ENCODE measurements around the gene PRDM16. TPM values are rescaled to one million over a fixed set of nuclear protein-coding genes. Genes with fewer than 3 reads are reported as not detected.

PRDM16 gene
- total RNA-seq, 1 donor from 2014 or later: 1.5 TPM

DNA sequence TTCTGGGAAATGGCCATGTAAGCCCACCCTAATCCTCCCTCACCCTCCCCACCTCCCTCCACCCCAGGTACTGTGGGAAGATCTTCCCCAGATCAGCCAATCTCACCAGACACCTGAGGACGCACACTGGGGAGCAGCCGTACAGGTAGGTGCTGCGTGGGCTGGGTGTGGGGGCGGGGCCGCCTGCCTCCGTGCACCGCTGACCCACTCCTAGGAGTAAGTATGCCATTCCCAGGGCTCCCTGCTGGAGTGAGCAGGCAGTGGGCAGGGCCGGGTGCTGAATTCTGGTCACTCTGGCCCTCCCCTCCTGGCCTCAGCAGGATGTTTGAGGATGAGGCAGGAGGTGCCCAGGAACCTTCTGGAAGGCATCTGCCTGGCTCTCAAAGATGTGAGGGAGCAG lies 349.6 kb downstream of the PRDM16 start:
- DNase-seq: no peak

DNA sequence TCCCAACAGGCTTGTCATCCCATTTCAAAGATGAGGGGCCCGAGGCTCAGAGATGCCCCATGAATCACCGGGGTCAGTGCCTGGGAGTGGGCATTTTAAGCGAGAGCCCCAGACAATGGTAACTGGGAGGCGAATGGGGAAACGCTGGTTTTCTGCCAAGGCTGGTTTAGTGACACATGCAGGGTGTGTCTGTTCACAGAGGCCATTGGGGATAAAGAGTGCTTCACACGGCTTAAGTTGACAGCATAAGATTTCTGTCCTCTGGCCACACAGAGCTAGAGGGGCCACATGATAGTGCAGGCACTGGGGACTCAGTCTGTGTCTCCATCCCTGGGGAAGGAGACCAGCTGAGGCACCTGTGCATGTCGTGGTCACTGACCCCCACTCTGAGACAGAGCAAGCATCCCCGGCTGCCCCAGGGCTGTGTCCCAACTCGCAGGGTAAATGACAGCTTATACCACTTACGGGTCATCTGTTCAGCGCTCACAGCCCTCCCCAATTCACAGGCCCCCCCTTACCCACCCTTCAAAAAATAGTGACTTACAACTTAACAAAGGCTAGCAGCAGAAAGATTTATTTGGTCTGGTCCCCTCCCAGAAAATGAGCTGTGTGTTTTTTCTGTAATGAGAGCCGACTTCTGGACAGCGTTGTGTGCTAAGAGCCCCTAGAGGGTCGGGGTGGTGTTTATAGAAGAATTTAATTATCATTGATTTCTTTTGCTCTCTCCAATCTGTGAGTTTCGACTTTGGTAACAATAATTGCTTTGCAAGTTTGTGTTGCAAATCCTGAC lies 350.6 kb downstream of the PRDM16 start:
- no peak for DNase-seq

DNA sequence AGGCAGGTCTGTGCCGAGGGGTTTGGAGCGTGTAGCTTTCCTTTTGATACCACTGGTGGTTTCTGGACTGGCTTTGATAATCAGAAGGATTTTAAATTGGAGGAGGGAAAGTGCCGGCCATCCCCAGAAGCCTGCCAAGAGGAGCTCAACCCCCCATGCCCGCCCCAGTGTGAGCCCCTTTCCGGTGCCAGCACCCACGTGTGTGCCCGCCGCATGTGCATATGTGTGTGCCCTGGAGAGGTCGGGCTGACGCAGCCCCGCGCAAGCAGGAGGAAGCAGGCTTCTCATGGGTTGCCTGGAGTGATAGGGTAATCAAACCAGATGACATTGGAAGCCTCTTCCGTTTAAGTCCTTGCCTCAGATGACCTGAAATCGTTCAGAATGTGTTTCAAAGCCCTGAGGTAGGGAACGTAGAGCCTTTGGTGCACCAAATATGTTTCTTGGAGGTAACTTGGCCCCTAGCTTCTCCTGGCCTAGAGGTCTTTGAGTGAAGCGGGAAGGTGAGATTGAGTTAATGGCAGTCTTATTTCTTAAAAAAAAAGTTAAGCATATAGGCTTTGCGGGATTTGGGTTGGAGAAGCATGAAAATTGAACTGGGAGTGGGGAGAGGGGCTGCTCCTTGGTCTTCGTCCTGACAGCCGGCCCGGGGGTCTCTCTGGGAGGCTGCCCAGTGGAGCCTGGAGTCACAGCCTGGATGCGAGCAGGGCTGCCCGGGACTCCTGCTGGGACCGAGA lies 351.4 kb downstream of the PRDM16 start:
- no peak for DNase-seq

DNA sequence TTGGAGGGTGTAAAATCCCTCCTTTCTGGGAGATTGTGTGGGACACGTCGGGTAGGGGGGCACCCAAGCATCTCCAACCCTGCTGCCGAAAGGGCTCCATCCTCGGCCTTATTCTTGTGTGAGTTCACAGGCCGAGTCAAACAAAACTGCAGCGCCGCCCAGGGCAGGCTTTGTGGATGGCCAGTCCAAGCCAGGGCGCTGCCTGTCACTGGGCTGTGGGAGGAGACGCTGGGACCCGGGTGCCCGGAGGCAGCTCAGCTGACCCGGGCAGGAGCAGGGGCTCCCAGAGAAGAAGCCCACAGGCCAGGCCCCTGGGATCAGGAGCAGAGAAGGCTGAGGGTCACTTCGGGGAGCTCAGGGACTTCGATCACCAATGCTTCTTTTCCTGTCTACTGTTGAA lies 353.6 kb downstream of the PRDM16 start:
- no peak for DNase-seq

DNA sequence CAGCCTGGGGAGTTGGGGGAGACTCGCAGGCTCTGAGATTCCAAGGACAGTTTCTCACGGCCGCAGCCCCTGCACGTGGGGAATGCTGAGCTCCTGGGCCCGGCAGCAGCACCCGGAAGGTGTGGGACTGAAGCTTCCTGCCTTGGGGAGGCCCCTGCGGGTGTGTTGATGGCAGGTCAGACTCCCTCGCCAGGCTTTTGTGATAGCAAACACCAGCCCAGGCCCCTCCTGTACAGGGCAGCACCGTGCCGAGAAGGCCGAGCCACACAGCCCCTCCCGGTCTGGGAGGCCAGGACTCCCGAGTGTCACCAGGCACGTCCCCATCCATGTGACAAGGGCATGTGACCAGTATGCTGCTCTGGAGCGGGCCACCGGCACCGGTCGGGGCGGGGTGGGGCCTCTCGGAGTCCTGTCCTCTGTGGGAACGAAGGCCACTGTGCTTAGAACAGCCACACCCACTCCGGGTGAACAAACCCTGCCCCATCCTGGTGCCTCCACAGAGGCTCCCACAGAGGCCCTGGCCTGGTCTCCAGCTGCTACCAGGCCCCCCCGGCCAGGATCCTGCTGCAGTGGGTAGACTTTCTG lies 354.3 kb downstream of the PRDM16 start:
- DNase-seq: no peak

DNA sequence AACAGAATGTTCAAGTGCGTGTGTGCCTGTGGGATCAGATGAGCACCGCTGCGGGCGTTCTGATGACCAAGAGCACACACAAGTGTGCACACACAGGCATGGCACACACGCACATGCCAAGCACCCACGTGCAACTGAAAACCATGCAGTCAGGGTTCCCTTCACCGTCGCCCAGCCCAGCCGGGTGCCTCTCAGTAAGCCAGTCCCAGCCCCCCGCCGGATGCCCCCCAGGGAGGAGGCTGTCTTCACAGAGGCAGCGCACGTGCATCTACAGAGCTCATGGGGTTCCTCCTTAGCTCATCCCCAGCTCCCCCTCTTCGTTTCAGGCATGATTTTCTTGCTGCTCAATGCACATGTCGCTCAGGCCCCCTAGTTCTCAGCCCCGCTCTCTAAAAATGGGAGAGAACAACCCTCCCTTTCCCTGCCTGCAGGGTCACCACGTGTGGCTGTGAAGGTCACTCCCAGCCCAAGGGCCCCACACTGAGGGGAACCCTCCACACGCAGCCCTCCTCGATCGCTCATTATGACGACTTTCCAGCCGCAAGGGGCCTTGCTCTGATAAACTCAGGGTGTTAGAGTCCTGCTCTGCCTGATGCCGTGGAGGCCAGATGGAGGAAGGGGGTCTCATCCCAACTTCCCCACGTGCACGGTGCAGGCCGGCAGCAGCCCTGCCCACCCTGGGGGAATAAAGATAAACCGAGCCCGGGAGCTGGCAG lies 355.1 kb downstream of the PRDM16 start:
- DNase-seq: no peak

DNA sequence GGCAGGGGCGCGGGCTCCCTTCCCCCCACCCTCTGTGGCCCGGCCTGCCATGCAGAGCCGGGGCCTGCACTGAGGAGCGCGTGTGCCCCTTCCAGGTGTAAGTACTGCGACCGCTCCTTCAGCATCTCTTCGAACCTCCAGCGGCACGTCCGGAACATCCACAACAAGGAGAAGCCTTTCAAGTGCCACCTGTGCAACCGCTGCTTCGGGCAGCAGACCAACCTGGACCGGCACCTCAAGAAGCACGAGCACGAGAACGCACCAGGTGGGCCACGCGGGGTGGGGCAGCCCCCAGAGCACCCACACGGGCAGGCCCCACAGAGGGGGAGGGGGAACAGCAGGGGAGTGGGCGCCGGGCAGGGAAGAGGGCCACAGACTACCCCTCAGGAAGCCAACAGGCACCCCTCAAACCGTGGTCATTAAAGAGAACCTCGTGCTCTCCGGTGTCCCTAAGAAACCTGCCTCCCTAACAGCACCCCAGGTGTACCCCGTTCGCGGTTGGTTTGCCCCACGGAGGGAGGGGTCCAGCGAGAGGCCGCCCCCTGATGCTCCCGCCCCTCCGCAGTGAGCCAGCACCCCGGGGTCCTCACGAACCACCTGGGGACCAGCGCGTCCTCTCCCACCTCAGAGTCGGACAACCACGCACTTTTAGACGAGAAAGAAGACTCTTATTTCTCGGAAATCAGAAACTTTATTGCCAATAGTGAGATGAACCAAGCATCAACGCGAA lies 356.6 kb downstream of the PRDM16 start:
- DNase-seq: no peak

DNA sequence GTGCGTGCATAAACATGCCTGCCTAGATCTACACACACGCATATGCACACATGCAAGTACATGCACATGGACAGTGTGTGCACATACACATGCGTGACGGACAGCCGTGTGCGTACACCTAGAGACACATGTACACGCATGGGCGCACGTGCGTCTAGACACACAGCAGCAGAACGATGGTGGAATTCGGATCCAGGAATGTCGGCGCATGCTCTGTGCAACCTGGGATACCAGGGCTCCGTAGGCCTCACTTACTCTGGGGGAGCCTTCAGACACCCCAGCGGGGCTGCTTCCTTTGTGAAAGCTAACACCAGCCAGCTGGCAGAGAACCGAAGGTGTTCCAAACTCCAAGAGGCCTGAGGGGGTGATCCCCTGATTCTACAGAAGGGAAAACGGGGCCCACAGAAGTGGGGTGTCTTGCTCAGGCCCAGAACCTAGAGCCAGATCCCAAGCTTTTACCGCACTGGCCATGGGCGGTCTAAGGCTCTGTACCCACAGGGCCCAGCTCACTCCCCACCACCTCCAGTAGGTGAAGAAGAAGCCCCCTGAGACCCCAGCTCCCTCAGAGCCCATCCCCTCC lies 358.0 kb downstream of the PRDM16 start:
- DNase-seq: no peak

DNA sequence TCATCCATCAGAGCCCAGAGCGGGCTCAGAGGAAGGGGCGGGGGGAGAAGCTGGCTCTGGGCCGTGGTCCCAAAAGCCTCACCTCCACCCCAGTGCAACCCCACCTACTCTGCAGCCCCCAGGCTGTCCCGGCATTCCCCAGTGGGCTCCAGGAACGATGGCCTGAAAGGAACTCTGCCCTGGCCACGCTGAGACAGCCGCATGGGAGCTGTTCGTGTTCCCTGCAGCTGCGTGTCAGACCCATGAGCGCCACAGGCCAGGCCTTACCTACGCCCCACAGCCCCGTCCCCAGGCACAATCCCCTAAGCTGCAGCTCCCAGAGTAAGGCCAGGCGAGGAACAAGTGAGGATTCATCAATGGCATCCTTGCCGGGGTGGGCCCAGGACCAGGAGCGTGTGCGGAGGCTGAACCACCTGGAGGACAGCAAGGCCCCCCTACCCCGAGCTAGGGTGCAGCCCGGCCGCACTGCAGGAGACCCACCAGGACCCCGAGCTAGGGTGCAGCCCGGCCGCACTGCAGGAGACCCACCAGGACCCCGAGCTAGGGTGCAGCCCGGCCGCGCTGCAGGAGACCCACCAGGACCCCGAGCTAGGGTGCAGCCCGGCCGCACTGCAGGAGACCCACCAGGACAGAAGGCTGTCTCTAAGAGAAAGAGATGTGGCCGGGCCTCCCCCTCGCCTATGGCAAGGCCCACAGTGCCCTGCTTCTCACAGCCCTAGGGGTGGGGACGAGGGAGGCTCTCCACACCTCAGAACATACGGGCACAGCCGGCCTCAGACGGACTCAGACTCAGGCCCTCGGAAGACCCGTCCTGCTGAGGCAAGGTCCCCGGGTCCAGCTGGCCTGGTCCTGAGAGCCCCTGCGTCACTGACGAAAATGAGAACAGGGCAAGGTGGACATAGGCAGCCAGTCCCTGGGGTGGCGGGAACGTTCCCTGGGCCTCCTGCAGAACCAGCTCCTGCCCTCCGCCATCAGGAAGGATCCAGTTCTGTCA lies 359.0 kb downstream of the PRDM16 start:
- no peak for DNase-seq

DNA sequence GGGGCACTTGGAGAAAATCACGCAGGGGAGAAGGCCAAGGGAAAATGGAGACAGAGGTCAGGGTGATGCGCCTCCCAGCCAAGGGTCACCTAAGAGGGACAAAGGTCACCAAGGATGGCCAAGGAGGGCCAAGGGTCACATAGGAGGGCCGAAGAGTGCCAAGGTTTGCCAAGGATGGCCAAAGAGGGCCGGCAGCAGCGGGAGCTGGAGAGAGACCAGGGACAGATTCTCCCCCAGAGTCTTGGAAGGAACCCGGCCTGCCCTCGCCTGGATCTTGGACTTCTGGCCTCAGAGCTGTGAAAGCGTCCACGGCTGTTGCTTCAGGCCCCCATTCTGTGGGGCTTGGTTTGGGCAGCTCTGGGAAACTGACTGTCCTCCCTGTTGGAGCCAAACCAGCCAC lies 359.9 kb downstream of the PRDM16 start:
- DNase-seq: no peak

DNA sequence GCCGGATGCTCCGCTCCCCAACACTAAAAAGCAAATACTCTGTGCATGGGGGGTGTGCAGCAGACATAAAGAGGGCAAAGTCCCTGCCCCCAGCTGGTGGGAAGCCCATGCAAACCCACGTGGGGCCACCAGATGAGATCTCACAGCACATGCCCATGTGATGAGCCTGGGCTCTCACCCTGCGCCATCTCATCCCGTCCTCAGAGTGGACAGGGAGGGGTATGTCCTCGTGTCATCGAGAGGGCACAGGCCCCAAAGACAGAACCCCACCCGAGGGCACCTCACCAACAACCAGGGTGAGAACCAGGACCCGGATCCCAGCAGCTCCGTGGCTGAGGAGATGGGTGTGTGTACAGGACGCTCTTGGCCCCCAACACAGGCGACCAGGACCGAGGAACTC lies 360.3 kb downstream of the PRDM16 start:
- DNase-seq: no peak

DNA sequence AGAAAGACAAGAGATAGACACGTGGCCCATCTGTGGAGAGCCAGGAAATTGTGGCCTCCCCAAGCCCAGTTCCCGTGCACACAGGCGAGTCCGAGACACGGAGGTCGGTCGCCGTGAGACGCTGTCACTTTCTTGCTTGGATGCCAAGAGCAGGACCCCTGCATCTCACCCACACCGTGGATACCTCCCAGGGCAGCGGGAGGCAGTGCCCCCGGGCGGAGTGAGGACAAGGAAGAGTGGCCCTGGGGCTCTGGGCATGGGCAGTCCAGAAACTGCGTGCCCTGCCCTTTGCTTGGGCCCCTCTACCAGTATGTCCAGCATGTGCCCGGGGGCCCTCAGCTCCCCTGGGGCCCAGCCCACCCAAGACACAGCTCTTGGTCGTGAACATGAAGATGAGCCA lies 360.8 kb downstream of the PRDM16 start:
- DNase-seq: no peak

DNA sequence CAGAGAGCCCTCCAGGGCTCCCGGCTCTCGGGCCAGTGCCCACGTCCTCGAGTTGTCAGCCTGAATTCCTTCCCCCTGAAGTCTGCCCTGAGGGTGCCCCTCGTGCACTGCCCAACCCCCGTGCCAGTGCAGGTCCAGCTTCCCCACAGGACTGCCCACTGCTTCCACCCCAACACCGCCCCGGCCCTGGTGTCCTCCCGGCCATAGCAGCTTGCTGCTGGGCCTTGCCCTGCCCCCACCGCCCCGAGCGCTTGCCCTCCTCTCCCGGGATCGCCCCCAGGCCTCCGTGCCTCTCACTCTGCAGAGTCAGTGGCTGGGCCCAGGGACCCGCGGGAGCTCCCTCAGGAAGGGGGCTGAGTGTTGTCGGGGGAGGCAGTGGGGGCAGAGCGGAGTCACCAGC lies 361.4 kb downstream of the PRDM16 start:
- DNase-seq: no peak

DNA sequence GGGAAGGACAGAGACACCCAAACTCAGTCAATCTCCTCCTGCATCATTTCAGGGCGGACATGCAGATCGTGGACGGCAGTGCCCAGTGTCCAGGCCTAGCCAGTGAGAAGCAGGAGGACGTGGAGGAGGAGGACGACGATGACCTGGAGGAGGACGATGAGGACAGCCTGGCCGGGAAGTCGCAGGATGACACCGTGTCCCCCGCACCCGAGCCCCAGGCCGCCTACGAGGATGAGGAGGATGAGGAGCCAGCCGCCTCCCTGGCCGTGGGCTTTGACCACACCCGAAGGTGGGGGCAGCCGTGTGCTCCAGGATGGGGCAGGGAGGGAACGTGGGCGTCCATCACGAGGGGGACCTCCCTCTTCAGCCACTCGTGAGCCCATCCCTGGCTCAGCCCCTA lies 361.8 kb downstream of the PRDM16 start:
- DNase-seq: no peak

DNA sequence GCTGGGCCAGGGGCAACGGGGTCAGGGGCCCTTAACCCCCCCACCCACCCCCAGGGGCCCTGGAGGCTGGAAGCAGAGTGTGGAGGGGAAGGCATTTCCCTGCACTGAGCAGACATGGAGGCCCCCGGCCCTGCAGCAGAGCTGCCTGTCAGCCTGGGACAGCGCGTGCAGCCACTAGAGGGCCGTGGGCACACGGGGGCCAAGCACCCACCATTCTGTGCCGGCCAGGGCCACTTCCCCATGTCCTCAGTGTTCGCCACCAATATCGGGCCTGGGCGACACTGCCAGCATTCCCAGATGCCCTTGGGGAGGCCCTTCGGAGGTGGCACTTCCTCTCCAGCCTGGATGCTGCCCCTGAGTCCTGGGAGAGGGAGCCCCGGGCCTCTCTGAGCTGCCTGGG lies 362.3 kb downstream of the PRDM16 start:
- DNase-seq: no peak

DNA sequence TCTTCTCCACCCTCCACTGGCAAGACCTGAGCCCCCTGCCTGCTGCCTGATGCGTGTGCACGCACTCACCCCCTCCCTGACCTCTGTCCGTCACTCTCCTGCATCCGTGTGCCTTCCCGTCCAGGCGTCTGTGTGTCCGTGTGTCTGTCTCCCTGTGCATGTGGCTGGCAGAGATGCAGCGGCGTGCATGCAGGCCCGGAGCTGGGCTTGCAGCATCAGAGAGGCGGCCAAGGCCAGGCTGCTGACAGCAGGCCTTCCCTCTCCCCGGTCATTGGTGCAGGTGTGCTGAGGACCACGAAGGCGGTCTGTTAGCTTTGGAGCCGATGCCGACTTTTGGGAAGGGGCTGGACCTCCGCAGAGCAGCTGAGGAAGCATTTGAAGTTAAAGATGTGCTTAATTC lies 362.7 kb downstream of the PRDM16 start:
- no peak for DNase-seq

DNA sequence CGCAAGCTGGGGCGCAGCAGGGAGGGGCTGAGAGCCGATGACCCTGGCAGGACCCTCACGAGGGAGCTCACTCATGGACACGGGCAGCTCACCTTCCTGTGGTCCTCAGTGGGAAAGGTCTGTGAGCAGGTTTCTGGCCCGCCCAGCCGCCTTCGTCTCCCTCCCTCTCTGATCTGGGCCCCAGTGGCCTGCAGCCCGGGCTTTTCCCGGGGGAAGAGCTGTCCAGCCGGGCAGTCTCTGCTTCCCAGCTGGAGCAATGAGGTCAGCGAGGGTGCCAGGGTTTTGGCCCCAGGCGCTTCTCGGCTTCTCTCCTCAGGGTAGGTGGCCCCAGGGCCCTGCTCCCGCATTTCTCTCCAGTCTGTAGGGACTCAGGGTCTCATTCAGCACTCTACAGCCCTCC lies 363.3 kb downstream of the PRDM16 start:
- DNase-seq: no peak

DNA sequence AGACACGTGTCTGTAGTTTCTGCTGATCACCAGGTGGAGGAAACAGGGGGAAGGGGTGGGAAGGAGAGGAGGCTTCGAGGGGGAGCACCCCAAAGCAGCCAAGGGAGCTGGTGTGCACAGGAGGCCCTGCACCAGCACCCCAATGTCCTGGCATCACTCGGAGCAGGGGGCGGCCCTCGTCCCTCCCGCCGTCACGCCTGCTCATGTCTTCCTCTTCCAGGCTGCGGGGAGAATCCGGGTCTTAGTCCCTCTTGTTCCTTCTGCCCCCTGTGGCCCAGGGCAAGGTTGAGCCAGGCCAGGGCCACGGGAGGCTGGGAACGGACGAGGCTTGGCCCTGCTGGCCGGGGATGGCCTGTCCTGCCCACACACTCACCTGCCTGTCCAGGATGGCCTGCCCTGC lies 364.1 kb downstream of the PRDM16 start:
- DNase-seq: no peak

DNA sequence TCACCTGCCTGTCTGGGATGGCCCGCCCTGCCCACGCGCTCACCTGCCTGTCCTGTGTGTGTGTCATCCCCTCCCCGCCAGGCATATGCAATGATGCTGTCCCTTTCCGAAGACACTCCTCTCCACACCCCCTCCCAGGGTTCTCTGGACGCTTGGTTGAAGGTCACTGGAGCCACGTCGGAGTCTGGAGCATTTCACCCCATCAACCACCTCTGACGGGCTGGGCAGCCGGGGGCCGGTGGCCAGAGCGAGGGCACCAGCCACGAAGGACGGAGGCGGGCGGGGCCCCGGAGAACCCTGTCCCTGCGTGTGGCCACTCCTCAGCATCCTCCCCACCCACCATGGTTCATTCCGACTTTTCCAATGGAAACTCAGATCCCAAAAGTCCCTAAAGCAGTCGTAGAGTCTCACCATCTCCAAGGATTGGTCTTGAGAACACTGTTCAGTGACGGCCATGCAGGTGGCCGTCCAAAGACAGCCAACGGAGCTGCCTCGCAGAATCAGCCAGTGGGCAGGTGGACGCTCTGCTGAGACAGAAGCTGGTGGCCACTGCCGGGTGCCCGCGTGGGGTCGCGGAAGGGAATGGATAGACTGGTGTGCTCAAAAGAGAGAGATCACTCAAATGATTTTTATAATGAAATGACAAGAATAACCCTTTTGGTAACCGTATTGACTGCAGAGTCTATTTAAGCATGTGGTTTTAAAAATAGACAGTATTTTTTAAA lies 364.8 kb downstream of the PRDM16 start:
- no peak for DNase-seq
